Measurements from ENCODE around the gene TAPT1.

GRCh38 chr4:16158504-16158852, 67.8 kb downstream of the TAPT1 start:
- no peak for TF ChIP-seq CTCF (IDR thresholded peaks at IDR 0.05)
- TF ChIP-seq POLR2A (IDR thresholded peaks at IDR 0.05) = no peak
